Measurements from ENCODE around the gene DNASE1.

The DNASE1 gene

GRCh38 chr16:3668626-3669025 lies 14.1 kb downstream of the DNASE1 start:
- Histone ChIP-seq H3K4me3 (ENCODE audit: low read length) (no peak overlapping the region), H3K9me2 (replicated peaks; ENCODE audit: insufficient read depth, low read length) (no peaks in the 10 kb centered on the region), H3K79me2 (ENCODE audit: low read length) (no peaks in the 10 kb centered on the region), H3K4me1 (ENCODE audit: low read length) (no peaks in the 10 kb centered on the region), H3K9ac (ENCODE audit: low read length) (no peak overlapping the region), H3K4me2 (ENCODE audit: low read depth, low read length) (no peak overlapping the region), H3K9me3 (replicated peaks; ENCODE audit: insufficient read depth, low read length) (no peaks in the 10 kb centered on the region), H3K36me3 (replicated peaks; ENCODE audit: insufficient read depth, low read length) (no peaks in the 10 kb centered on the region; the same call in 1 of the 2 replicates), H3F3A (ENCODE audit: insufficient read depth, low read length) (no peaks in the 10 kb centered on the region), H2AFZ (ENCODE audit: low read length) (no peak overlapping the region), H3K27ac (ENCODE audit: low read length) (no peak overlapping the region), H4K20me1 (ENCODE audit: insufficient read depth, low read length) (no peaks in the 10 kb centered on the region), H3K27me3 (replicated peaks; ENCODE audit: insufficient read depth, low read length) (no peaks in the 10 kb centered on the region)
- no peak for DNase-seq
- no peak for TF ChIP-seq EZH2phosphoT487 (IDR thresholded peaks at IDR 0.05; ENCODE audit: low read length)
- no peak for TF ChIP-seq EZH2 (optimal IDR thresholded peaks at IDR 0.05; ENCODE audit: low read depth, low read length)
- no peak for TF ChIP-seq CTCF (IDR thresholded peaks at IDR 0.05; ENCODE audit: low read length)

GRCh38 chr16:3669082-3669481 lies 14.6 kb downstream of the DNASE1 start:
- Histone ChIP-seq H2AFZ (ENCODE audit: low read length) (no peak overlapping the region), H3K4me2 (ENCODE audit: low read depth, low read length) (no peak overlapping the region), H3K4me1 (ENCODE audit: low read length) (no peaks in the 10 kb centered on the region), H3K27ac (ENCODE audit: low read length) (no peak overlapping the region), H3K9ac (ENCODE audit: low read length) (no peak overlapping the region), H3K79me2 (ENCODE audit: low read length) (no peaks in the 10 kb centered on the region), H3F3A (ENCODE audit: insufficient read depth, low read length) (no peaks in the 10 kb centered on the region), H4K20me1 (ENCODE audit: insufficient read depth, low read length) (no peaks in the 10 kb centered on the region), H3K9me2 (replicated peaks; ENCODE audit: insufficient read depth, low read length) (no peaks in the 10 kb centered on the region), H3K36me3 (replicated peaks; ENCODE audit: insufficient read depth, low read length) (no peaks in the 10 kb centered on the region; the same call in 1 of the 2 replicates), H3K4me3 (ENCODE audit: low read length) (no peak overlapping the region), H3K9me3 (replicated peaks; ENCODE audit: insufficient read depth, low read length) (no peaks in the 10 kb centered on the region), H3K27me3 (replicated peaks; ENCODE audit: insufficient read depth, low read length) (no peaks in the 10 kb centered on the region)
- TF ChIP-seq CTCF (IDR thresholded peaks at IDR 0.05; ENCODE audit: low read length) = no peak
- TF ChIP-seq EZH2 (optimal IDR thresholded peaks at IDR 0.05; ENCODE audit: low read depth, low read length) = no peak
- no peak for TF ChIP-seq EZH2phosphoT487 (IDR thresholded peaks at IDR 0.05; ENCODE audit: low read length)
- DNase-seq = no peak

GRCh38 chr16:3670711-3671110 lies 16.2 kb downstream of the DNASE1 start:
- H4K20me1 ChIP-seq (ENCODE audit: insufficient read depth, low read length) = no peaks in the 10 kb centered on the region
- no peak overlapping the region for H2AFZ ChIP-seq (ENCODE audit: low read length)
- H3F3A ChIP-seq (ENCODE audit: insufficient read depth, low read length) = no peaks in the 10 kb centered on the region
- no peak overlapping the region for H3K4me3 ChIP-seq (ENCODE audit: low read length)
- DNase-seq = no peak
- no peak for TF ChIP-seq CTCF (IDR thresholded peaks at IDR 0.05; ENCODE audit: low read length)
- no peak for TF ChIP-seq EZH2phosphoT487 (IDR thresholded peaks at IDR 0.05; ENCODE audit: low read length)
- no peak for TF ChIP-seq EZH2 (optimal IDR thresholded peaks at IDR 0.05; ENCODE audit: low read depth, low read length)
- H3K9me3 ChIP-seq (replicated peaks; ENCODE audit: insufficient read depth, low read length) = no peaks in the 10 kb centered on the region
- no peak overlapping the region for H3K27ac ChIP-seq (ENCODE audit: low read length)
- no peaks in the 10 kb centered on the region for H3K4me1 ChIP-seq (ENCODE audit: low read length)
- H3K9ac ChIP-seq (ENCODE audit: low read length) = no peak overlapping the region
- no peaks in the 10 kb centered on the region for H3K79me2 ChIP-seq (ENCODE audit: low read length)
- H3K27me3 ChIP-seq (replicated peaks; ENCODE audit: insufficient read depth, low read length) = no peaks in the 10 kb centered on the region
- no peaks in the 10 kb centered on the region for H3K9me2 ChIP-seq (replicated peaks; ENCODE audit: insufficient read depth, low read length)
- H3K36me3 ChIP-seq (replicated peaks; ENCODE audit: insufficient read depth, low read length) = no peaks in the 10 kb centered on the region; the same call in 1 of the 2 replicates
- no peak overlapping the region for H3K4me2 ChIP-seq (ENCODE audit: low read depth, low read length)
